ENCODE measurements around the gene RTKN. TPM values are rescaled to one million over a fixed set of nuclear protein-coding genes. Genes with fewer than 3 reads are reported as not detected.
"Not testable (repeated sequence)": the region's sequence is repeated elsewhere in the genome, so short reads cannot be mapped to it uniquely, and the experiment has no call there.

The RTKN gene, protein sequence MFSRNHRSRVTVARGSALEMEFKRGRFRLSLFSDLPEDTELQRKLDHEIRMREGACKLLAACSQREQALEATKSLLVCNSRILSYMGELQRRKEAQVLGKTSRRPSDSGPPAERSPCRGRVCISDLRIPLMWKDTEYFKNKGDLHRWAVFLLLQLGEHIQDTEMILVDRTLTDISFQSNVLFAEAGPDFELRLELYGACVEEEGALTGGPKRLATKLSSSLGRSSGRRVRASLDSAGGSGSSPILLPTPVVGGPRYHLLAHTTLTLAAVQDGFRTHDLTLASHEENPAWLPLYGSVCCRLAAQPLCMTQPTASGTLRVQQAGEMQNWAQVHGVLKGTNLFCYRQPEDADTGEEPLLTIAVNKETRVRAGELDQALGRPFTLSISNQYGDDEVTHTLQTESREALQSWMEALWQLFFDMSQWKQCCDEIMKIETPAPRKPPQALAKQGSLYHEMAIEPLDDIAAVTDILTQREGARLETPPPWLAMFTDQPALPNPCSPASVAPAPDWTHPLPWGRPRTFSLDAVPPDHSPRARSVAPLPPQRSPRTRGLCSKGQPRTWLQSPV
- 10 to 100 TPM; 77.2 to 92.8 (median 82.4) TPM for polyA plus RNA-seq (ENCODE audit: insufficient read length in 3 of 3)
- long read RNA-seq, donor 1, transcript RTKN-202 (12 exons, 2,142 nt): major isoform, 5 of 17 reads
- long read RNA-seq, donor 1, partial matches to known transcripts: 6 of 17 reads
- long read RNA-seq, donor 1, other reads (novel, unspliced or antisense): 0 of 17 reads
- long read RNA-seq, donor 2, transcript RTKN-202 (12 exons, 2,142 nt): major isoform, 6 of 22 reads
- long read RNA-seq, donor 2, transcript RTKN-210 (3 exons, 853 nt): minor isoform, 5 of 22 reads
- long read RNA-seq, donor 2, partial matches to known transcripts: 10 of 22 reads
- long read RNA-seq, donor 2, other reads (novel, unspliced or antisense): 0 of 22 reads
- long read RNA-seq, donor 3, transcript RTKN-202 (12 exons, 2,142 nt): major isoform, 6 of 18 reads
- long read RNA-seq, donor 3, partial matches to known transcripts: 6 of 18 reads
- long read RNA-seq, donor 3, other reads (novel, unspliced or antisense): 0 of 18 reads
- long read RNA-seq, donor 4, transcript RTKN-203 (13 exons, 2,646 nt): minor isoform, 5 of 43 reads
- long read RNA-seq, donor 4, transcript RTKN-202 (12 exons, 2,142 nt): major isoform, 11 of 43 reads
- long read RNA-seq, donor 4, partial matches to known transcripts: 16 of 43 reads
- long read RNA-seq, donor 4, other reads (novel, unspliced or antisense): 0 of 43 reads
- long read RNA-seq, donor 5, transcript RTKN-202 (12 exons, 2,142 nt): major isoform, 6 of 9 reads
- long read RNA-seq, donor 5, partial matches to known transcripts: 0 of 9 reads
- long read RNA-seq, donor 5, other reads (novel, unspliced or antisense): 0 of 9 reads
- long read RNA-seq, donor 6, transcript RTKN-202 (12 exons, 2,142 nt): major isoform, 8 of 26 reads
- long read RNA-seq, donor 6, partial matches to known transcripts: 12 of 26 reads
- long read RNA-seq, donor 6, other reads (novel, unspliced or antisense): 0 of 26 reads
- long read RNA-seq, donor 7, transcript RTKN-202 (12 exons, 2,142 nt): major isoform, 9 of 225 reads
- long read RNA-seq, donor 7, partial matches to known transcripts: 170 of 225 reads
- long read RNA-seq, donor 7, other reads (novel, unspliced or antisense): 36 of 225 reads
- long read RNA-seq, donor 8, partial matches to known transcripts: 0 of 5 reads
- long read RNA-seq, donor 8, other reads (novel, unspliced or antisense): 0 of 5 reads
- long read RNA-seq, donor 9, transcript RTKN-202 (12 exons, 2,142 nt): major isoform, 6 of 31 reads
- long read RNA-seq, donor 9, partial matches to known transcripts: 16 of 31 reads
- long read RNA-seq, donor 9, other reads (novel, unspliced or antisense): 0 of 31 reads
- long read RNA-seq, donor 10, transcript RTKN-202 (12 exons, 2,142 nt): major isoform, 5 of 19 reads
- long read RNA-seq, donor 10, partial matches to known transcripts: 6 of 19 reads
- long read RNA-seq, donor 10, other reads (novel, unspliced or antisense): 0 of 19 reads
- long read RNA-seq, donor 11, transcript RTKN-202 (12 exons, 2,142 nt): major isoform, 9 of 15 reads
- long read RNA-seq, donor 11, partial matches to known transcripts: 0 of 15 reads
- long read RNA-seq, donor 11, other reads (novel, unspliced or antisense): 0 of 15 reads
- long read RNA-seq, donor 12, transcript RTKN-202 (12 exons, 2,142 nt): major isoform, 8 of 28 reads
- long read RNA-seq, donor 12, partial matches to known transcripts: 12 of 28 reads
- long read RNA-seq, donor 12, other reads (novel, unspliced or antisense): 0 of 28 reads
- long read RNA-seq, donor 13, partial matches to known transcripts: 0 of 8 reads
- long read RNA-seq, donor 13, other reads (novel, unspliced or antisense): 0 of 8 reads
- long read RNA-seq, donor 14: 0 reads
- long read RNA-seq, donor 15, transcript RTKN-202 (12 exons, 2,142 nt): major isoform, 9 of 67 reads
- long read RNA-seq, donor 15, transcript RTKN-201 (12 exons, 2,220 nt): minor isoform, 5 of 67 reads
- long read RNA-seq, donor 15, partial matches to known transcripts: 48 of 67 reads
- long read RNA-seq, donor 15, other reads (novel, unspliced or antisense): 0 of 67 reads
- long read RNA-seq, donor 16, transcript RTKN-202 (12 exons, 2,142 nt): major isoform, 8 of 18 reads
- long read RNA-seq, donor 16, partial matches to known transcripts: 0 of 18 reads
- long read RNA-seq, donor 16, other reads (novel, unspliced or antisense): 0 of 18 reads

DNA sequence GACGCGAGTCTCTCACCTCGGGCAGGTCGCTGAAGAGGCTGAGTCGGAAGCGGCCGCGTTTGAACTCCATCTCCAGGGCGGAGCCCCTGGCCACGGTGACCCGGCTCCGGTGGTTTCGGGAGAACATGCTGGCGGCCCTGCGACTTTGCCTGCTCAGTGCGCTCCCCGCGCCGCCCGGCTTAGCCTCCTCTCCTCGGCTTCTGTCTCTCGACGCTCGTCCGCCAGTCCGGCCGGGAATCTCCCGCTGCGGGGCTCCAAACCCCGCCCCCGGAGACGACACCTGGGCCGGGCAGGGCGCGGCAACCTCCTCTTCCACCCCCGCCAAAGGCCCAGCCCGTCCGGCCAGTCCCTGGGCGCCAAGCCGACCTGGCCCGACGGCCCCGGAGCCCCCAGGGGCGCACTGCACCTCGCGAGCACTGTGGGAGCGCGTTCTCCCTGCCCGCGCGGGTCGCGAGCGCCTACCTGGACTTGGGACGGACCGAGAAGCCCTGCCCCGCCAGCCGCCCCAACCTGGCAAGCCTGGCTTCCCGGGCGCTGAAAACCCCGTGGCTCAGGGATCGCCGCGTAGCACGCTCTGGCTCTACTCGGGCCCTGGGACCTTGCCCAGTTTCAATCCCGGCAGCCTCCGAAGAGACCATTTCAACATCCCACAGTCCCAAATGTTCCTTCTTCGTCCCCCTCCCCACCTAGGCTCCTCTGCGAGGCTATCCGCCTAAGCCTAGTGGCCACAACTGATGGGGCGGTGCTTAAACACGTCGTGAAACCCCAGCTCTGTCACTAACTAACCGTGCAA is at the start of gene RTKN:
RTKN (minus strand) TSS at position 248 of the 793 bp plus-strand sequence; CDS start at position 127, 121 bp downstream.
- DNase-seq: peak; percentile 70

DNA sequence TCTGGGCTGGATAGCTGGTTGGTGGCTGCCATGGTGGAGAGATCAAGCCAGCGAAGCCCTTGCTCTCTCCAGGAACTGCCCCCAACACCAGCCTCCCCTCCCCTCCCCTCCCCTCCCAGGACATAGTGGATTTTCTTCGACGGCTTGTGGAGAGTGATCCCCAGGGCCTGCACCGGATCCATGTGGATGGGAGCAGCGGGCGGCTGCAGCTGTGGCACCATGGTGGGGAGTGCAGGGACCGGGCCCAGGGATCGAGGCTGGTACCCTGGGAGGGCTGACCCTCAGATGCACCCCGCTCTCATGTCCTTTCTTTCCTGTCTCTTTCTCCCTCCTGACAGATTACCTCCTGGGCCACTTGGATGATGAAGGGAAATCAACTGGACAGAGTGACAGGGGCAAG is 48.2 kb upstream of the RTKN start:
- DNase-seq: no peak

DNA sequence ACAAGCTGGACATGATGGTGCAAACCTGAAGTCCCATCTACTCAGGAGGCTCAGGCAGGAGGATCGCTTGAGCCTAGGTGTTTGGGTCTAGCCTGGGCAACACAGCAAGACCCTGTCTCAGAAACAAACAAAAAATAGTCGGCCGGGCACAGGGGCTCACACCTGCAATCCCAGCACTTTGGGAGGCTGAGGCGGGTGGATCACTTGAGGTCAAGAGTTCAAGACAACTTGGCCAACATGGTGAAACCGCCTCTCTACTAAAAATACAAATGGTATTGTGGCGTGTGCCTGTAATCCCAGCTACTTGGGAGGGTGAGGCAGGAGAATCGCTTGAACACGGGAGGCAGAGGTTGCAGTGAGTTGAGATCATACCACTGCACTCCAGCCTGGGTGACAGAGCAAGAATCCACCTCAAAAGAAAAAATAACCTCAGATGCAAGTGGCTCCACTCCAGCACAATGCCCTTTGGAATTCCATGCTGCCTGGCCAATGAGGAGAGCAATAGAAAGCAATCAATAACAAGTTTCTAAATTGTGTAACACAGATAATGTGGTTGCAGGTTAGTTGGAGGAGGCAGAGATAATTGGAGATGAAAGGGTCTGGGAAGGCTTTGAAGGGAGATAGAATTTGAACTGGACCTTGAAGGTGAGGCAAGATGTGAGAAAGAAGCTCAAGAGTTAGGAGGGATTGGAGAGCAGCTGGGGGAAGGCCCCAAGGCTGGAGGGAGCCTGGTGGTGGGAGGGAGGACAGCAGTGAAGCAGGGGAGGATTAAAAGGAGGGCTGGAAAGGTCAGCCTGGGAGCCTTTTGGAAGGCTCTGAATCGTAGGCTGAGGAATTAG is 47.1 kb upstream of the RTKN start:
- DNase-seq: no peak

DNA sequence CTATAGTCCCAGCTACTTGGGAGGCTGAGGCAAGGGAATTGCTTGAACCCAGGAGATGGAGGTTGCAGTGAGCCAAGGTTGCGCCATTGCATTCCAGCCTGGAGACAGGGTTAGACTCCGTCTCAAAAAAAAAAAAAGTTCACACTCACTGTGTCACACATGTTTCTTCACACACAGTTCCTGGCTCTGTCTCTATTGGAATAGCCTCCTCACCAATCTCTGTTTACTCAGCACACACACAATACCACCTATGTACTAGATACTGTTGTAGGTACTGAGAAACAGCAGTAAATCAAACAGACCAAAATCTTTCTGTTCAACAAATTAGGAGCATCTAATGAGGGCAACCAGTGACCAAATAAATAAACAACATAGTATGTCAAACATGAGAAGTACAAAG is 44.4 kb upstream of the RTKN start:
- DNase-seq: no peak

DNA sequence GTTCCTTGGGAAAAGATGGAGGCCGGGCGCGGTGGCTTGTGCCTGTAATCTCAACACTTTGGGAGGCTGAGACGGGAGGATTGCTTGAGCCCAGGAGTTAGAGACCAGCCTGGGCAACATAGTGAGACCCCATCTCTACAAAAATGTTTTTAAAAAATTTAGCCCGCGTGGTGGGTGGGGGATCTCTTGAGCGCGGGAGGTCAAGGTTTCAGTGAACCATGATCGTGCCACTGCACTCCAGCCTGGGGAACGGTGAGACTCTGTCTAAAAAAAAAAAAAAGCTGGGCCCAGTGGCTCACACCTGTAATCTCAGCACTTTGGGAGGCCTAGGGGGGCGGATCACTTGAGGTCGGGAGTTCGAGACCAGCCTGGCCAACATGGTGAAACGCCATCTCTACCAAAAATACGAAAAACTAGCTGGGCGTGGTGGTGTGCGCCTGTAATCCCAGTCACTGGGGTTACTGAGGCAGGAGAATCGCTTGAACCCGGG is 42.0 kb upstream of the RTKN start:
- DNase-seq: not testable (repeated sequence)

DNA sequence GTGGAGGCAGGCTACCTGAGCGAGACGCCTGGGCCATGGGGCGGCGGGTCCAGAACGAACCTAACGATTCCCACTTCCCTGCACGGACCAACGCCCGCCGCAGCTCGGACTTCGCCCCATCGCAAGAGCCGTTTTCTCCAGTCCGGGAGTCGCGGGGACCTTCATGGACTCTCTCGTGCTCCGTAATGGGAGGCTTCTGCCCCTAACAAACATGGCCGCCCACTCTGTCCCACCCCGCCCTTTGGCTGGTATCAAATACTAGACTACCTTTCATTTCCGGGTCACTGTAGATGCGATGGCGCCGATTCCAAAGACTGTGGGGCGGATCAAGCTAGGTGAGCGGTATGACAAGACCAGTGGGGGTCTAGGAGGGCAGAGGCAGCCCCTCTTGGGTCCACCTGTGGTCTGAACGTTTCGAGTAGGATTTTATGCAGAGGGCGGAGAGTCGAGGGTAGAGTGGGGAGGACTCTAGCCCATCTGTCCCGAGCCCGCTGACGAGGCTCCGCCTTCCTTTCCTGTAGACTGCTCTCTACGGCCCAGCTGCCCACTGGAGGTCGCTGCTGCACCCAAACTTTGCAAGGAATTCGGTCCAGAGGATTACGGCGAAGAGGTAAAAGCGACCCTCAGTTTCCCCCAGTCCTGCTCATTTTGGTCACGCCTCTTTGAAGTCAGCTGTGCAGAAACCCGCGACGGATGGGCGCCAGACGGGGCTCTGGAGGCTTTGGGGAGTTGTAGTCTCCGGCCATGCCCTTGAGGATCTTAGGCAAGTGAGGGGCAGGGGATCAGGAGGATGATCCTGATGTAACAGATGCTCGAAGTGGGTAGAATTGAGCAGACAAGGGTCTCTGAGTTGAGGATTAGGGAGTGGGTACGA is 41.3 kb upstream of the RTKN start, which contains the start of the genes CCDC142 and TTC31:
CCDC142 (minus strand) TSS at position 198 of the 874 bp plus-strand sequence; CDS start at position 37, 161 bp downstream.
TTC31 (plus strand) TSS at position 281 of the 874 bp plus-strand sequence; CDS start at position 296, 15 bp downstream.
- DNase-seq: peak; percentile 97

DNA sequence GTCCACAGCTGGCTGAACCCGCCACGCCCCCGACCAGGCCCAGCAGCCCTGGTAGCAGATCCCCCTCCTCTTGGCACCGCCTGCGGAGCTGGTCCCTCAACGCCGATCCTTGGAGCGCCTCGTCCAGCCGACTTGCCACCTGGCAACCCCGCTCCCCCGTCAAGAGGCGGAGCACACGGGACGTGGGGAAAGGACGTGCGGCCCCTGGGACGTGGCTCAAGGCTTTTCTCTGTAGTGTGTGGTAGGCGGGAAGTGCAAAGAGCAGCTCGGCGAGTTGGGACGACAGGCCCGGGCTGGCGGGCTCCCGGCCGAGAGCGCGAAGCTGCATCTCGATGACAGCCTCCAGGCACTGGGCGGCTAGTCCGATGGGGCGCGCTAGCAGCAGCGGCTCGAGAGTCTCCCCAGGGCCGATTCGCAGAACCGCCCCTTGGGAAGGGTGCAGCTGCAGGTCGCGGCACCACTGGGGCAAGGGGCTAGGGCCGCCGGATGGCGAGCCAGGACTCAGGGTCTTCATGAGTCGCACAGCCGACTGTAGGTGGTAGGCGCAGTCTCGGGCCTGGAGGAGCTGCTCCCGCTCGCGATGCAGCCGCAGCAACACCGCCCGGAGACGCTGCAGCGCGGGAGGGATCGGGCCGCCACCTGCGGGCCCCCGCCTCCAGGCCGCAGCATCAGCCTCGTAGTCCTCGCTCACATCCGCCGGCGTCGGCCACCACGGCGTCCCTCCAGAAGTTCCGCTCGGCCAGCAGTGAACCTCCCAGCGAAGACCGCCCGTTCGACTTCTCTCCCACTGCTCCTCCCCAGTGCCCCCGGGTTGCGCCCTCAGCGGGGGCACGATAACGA is 40.4 kb upstream of the RTKN start:
- DNase-seq: no peak

DNA sequence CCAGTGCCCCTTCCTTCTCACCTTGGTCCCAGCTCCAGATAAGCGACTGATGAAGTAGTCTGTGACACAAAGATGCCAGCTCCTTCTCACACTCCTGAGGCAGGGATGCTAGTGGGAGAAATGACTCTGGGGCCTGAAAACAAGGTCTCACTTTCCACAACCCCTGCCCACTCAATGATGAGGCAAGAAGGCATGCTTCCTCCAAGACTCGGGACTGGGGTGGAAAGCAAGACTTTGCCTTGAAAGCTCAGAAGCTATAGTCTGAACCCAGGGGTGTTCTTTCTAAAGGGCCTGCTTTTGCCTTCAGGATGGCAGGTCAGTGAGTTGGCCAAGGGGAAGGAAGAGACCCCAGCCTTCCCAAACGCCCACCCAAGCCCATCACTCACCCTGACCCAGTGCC is 39.7 kb upstream of the RTKN start:
- no peak for DNase-seq

DNA sequence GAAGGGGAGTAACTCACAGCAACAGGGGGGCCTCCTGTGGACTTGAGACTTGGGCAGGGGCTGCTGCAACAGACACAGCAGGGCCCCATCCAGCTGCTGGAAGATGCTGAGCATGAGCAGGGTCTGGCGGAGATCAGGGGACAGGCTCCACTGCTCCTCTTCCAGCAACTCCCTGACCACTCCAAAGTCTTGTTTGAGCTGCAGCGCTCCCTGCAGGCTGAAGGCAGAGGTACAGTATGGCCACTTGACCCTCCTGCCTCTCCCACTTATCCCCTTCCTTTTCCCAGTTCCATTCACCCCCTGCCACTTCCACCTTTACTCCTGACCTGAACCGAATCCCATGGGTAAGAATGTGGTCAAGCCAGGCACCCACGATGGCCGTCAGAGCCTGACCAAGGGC is 33.2 kb upstream of the RTKN start:
- no peak for DNase-seq

DNA sequence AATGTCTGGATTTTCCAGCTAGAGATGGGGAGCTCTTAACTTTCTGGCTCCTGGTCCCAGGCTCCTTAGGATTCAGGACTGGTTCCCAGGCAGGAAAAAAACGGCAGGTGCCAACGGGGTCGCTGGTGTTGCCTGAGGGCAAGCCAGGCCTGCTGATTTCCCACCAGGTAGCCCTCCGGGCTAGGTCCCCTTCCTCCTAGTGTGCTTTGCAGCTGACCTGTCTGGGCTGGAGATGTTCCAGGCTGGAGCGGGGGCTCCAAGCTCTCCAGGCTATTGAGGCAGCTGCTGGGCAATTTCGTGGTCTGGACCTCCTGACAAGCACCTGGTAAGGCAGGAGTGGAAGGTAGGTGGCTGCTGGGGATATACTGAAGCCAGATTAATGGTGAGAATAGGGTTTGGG is 32.7 kb upstream of the RTKN start:
- DNase-seq: no peak

DNA sequence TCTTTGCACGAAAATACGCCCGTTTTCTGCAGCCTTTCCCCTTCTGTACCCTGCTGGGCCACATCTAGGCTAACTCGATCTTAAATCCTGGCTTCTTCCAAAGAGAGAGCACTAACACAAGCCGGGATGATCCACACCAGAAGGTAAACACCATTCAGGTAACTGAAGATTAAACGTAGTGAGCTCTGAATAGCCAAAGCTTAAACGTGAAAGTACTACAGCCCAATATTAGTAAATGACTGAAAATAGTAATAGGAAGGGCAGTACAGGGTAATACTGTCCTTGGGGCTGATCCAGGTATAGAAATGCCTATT is 31.2 kb upstream of the RTKN start:
- DNase-seq: no peak

DNA sequence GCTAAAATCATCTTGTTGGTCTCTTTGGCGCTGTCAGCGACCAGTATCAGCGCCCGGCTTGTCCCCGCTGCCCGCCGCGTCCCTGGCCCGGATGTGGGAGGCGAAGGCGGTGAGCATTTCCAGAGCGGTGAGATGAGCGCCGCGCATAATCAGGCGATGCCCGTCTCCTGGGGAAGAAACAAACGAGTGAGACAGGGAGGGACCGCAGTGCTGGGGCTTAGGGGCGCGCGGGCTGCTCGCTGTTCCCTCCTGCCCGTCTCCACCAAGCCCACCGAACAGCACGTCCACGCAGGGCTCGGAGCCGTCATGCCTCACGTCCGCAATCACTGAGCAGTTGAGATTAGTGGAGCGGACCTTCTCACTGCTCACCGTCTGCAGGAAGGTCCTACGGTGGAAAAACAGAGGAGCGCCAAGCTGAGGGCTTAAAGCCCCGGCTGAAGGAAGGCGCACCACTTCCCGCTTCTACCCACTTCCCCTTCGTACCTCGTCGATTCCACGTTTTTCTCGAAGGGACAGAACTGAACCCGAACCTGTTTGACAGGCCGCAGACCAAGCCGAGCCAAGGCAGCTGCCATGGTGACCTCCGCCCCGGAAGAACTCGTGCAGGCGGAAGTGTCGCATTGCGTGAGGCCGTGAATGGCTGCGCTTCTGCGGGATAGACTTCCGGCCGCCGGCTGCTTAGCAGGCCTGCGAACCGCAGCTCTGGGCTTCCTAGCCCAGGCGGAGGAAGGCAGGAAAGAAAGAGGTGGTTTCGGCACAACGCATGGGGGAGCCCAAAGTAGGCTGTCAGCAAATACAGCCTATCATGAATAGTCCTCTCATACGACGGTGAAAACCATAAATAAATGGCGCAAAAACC is 30.6 kb upstream of the RTKN start, which contains the start of gene MRPL53:
MRPL53 (minus strand) TSS at position 595 of the 859 bp plus-strand sequence; CDS start at position 575, 20 bp downstream.
- peak; percentile 94 for DNase-seq

DNA sequence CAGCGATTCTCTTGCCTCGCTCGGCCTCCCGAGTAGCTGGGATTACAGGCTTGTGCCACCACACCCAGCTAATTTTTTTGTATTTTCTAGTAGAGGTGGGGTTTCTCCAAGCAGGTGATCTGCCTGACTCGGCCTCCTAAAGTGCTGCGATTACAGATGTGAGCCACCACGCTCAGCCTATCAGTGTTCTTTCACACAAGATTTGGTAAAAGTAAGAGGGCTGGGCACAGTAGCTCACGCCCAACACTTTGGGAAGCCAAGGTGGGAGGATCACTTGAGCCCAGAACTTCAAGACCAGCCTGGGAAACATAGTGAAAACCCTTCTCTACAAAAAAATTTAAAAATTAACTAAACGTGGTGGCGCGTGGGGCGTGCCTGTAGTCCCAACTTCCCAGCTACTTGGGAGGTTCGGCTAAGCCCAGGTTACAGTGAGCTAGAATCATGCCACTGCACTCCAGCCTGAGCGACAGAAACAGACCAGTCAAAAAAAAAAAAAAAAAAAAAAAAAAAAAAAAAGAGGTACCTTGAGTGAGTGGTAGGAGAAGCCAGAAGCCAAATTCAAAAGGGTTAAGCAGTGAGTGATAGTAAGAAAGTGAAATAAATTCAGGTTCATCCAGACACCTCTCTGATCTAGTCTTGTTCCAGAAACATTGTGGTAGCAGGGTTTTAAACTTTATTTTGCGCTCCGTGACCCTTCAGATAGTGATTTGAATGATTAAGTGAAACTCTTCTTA is 29.8 kb upstream of the RTKN start:
- DNase-seq: no peak
